NT2/D1 (cell line): Measurements from ENCODE around the gene RNU2-63P.
"Not testable (repeated sequence)": the region's sequence is repeated elsewhere in the genome, so short reads cannot be mapped to it uniquely, and the experiment has no call there.

ENCODE experiments used
- YY1 ChIP-seq: IDR thresholded peaks from 2 replicates; pipeline ENCODE4 v1.6.1; 2011; ENCODE audit not compliant: insufficient read length, insufficient read depth
- ZNF274 ChIP-seq: IDR thresholded peaks from 2 replicates; pipeline ENCODE4 v1.6.1; 2011; ENCODE audit warnings: mild to moderate bottlenecking, low read depth, low read length

DNA sequence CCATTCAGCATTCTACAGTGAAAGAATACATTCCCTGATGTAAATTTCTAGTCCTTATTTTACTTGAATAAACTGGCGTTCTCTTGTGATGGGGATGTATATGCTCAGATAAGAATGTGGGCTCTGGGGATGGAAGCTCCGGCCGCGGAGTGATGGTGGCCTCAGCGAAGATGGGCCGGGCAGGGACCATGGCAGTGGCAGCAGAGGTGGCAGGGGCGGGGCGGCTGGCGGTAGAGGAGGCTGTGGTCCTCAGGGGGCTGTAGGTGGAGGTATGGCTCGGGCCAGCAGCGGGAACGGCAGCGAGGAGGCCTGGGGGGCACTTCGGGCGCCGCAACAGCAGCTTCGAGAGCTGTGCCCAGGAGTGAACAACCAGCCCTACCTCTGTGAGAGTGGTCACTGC lies 44.0 kb downstream of the RNU2-63P start:
- not testable (repeated sequence) for TF ChIP-seq YY1, ZNF274
